B cell (primary cell): ENCODE measurements around the gene WASHC3. TPM values are rescaled to one million over a fixed set of nuclear protein-coding genes. Genes with fewer than 3 reads are reported as not detected.
A peak's percentile ranks its signal among the peaks of the same experiment; 100 is the strongest.

Experiments
- ATAC-seq: fragments of 200-7000 bp; cut with Tn5 transposase; one replicate; pipeline ENCODE4 v1.10.0; 2021; ENCODE audit warnings: low read depth, mild to moderate bottlenecking, moderate number of reproducible peaks, moderate library complexity
- CTCF ChIA-PET: fragments of 350-600 bp; sonication (Branson Sonifier 250); formaldehyde crosslinking; loops from one replicate; lab custom pipeline; 2021; ENCODE audit warnings: antibody characterized with exemption, inconsistent platforms; lab: Charles Lee
- POLR2A ChIA-PET: fragments of 350-600 bp; sonication (Branson Sonifier 250); formaldehyde crosslinking; loops from one replicate; lab custom pipeline; 2021; ENCODE audit warnings: antibody characterized with exemption; lab: Charles Lee
- DNase-seq: peaks from one replicate; pipeline ENCODE4 v3.0.0; 2013
- H2AFZ ChIP-seq: 2 replicates; pipeline ENCODE4 v1.6.1; 2012; ENCODE audit warnings: mild to moderate bottlenecking, low read depth, low read length; ENCODE audit not compliant: insufficient read depth, poor library complexity, severe bottlenecking
- H3K27ac ChIP-seq, 2 donors: 1 replicate in 1 of 2; 2 replicates in 1 of 2; pipeline ENCODE4 v1.5.1; 2012 to 2013; ENCODE audit warnings: low read length in 2 of 2, mild to moderate bottlenecking in 2 of 2, moderate library complexity in 1 of 2
- H3K27me3 ChIP-seq, 4 experiments: fragments of 200-600 bp in 1 of 4; sonication (generic) in 1 of 4; replicated peaks in 1 of 4; 1 replicate in 2 of 4; 2 replicates in 2 of 4; pipeline versions ENCODE4 v1.6.1 to v1.7.0; 2013 to 2016; ENCODE audit warnings: low read length in 3 of 4, mild to moderate bottlenecking in 2 of 4, mixed read lengths in 1 of 4, moderate library complexity in 1 of 4; ENCODE audit not compliant: insufficient read depth in 4 of 4, control insufficient read depth in 3 of 4; ENCODE audit errors: control extremely low read depth in 1 of 4
- H3K36me3 ChIP-seq, 2 experiments: replicated peaks in 1 of 2; 1 replicate in 1 of 2; 2 replicates in 1 of 2; pipeline versions ENCODE4 v1.6.1 to v1.7.1; 2013; ENCODE audit warnings: low read length in 1 of 2; ENCODE audit not compliant: insufficient read depth in 2 of 2, control insufficient read depth in 1 of 2; ENCODE audit errors: control extremely low read depth in 1 of 2, extremely low read depth in 1 of 2
- H3K4me1 ChIP-seq, 2 donors: fragments of 200-600 bp in 1 of 2; sonication (generic) in 1 of 2; 1 replicate in 1 of 2; 2 replicates in 1 of 2; pipeline versions ENCODE4 v1.5.1 to v1.6.1; 2013 to 2017; ENCODE audit warnings: low read length in 2 of 2; ENCODE audit not compliant: control insufficient read depth in 2 of 2, insufficient read depth in 2 of 2
- H3K4me2 ChIP-seq: replicated peaks from 2 replicates; pipeline ENCODE3; 2012; ENCODE audit warnings: mild to moderate bottlenecking, low read depth, low read length; ENCODE audit not compliant: poor library complexity, severe bottlenecking
- H3K4me3 ChIP-seq, 5 experiments: fragments of 200-600 bp in 1 of 5; sonication (generic) in 1 of 5; 1 replicate in 3 of 5; 2 replicates in 2 of 5; pipeline versions ENCODE4 v1.5.1 to v1.7.0; 2011 to 2016; ENCODE audit warnings: low read length in 4 of 5, mild to moderate bottlenecking in 4 of 5, low read depth in 2 of 5, control low read depth in 1 of 5, moderate library complexity in 1 of 5; ENCODE audit not compliant: insufficient read depth in 1 of 5; ENCODE audit errors: control extremely low read depth in 1 of 5, extremely low read depth in 1 of 5
- H3K79me2 ChIP-seq: fragments of 200-600 bp; sonication (generic); one replicate; pipeline ENCODE4 v1.6.0; 2016; ENCODE audit warnings: low read length; ENCODE audit not compliant: control insufficient read depth, insufficient read depth
- H3K9ac ChIP-seq: fragments of 200-600 bp; sonication (generic); 2 replicates; pipeline ENCODE4 v1.6.1; 2017; ENCODE audit warnings: mild to moderate bottlenecking, low read length, moderate library complexity
- H3K9me3 ChIP-seq, 3 donors: one replicate each; pipeline versions ENCODE4 v1.6.1 to v1.7.1; 2013; ENCODE audit warnings: low read length in 2 of 3; ENCODE audit not compliant: control insufficient read depth in 2 of 3, insufficient read depth in 1 of 3; ENCODE audit errors: control extremely low read depth in 1 of 3
- H4K20me1 ChIP-seq: 2 replicates; pipeline ENCODE4 v1.6.0; 2012; ENCODE audit warnings: mild to moderate bottlenecking, low read length; ENCODE audit not compliant: insufficient read depth, control insufficient read depth, poor library complexity, severe bottlenecking
- H3K27ac Mint-ChIP-seq: one replicate; pipeline ENCODE4 v1.8.0; 2021; ENCODE audit warnings: mixed read lengths
- H3K27me3 Mint-ChIP-seq: one replicate; pipeline ENCODE4 v1.8.0; 2021; ENCODE audit warnings: mixed read lengths
- H3K4me1 Mint-ChIP-seq: one replicate; pipeline ENCODE4 v1.8.0; 2021; ENCODE audit warnings: mixed read lengths
- H3K4me3 Mint-ChIP-seq: one replicate; pipeline ENCODE4 v1.8.0; 2021; ENCODE audit warnings: mixed read lengths
- H3K9me3 Mint-ChIP-seq: one replicate; pipeline ENCODE4 v1.8.0; 2022; ENCODE audit warnings: mixed read lengths; ENCODE audit not compliant: insufficient read depth
- CTCF ChIP-seq: fragments of 200-600 bp; IDR thresholded peaks from one replicate; pipeline ENCODE4 v1.8.0; 2022; ENCODE audit warnings: antibody characterized with exemption, mild to moderate bottlenecking
- EZH2 ChIP-seq: IDR thresholded peaks from 2 replicates; pipeline ENCODE4 v1.6.1; 2012; ENCODE audit warnings: borderline replicate concordance, low read depth, mild to moderate bottlenecking, moderate library complexity, low read length; ENCODE audit not compliant: insufficient read depth, poor library complexity, severe bottlenecking
- WGBS: methylation state at CpG from one replicate; pipeline ENCODE4 v1.1.5; 2013; ENCODE audit warnings: missing lambda C conversion rate; ENCODE audit not compliant: insufficient coverage; 5-methylcytosine and 5-hydroxymethylcytosine counted together
- intact Hi-C: fragments of 100-400 bp; cut with micrococcal nuclease; formaldehyde crosslinking; loops from one replicate; pipeline ENCODE4 v1.10.0; 2022
- polyA plus RNA-seq: library from polyadenylated mRNA; depleted of rRNA; stranded (reverse); fragments of >200 nt; gene quantifications from 2 replicates; pipeline ENCODE4 v1.2.3, GENCODE V29; 2012
- total RNA-seq, 2 donors: library from RNA; stranded (reverse); fragments of 120-200 nt in 1 of 2; gene quantifications; 1 replicate in 1 of 2; 2 replicates in 1 of 2; pipeline versions ENCODE4 v1.2.3 to v1.2.4, GENCODE V29; 2013 to 2022

The WASHC3 gene
- total and polyA plus RNA-seq, 2 donors (not counting 1 experiment from before 2014, with no cell fraction given), result 52.8 to 68.0 TPM

GRCh38 chr12:102064476-102064875 is 2.7 kb upstream of the WASHC3 start:
- peaks cover 0 to 2% of the 10 kb centered on the region in 2 experiments for H3K36me3 ChIP-seq
- 100% methylated on average over 1 of the region's 1 CpG for WGBS
- CTCF ChIA-PET, result interaction anchor here (1.6 kb wide), 1 partner anchor 124 kb away, joined by 4 read pairs; no protein-coding TSS in a partner anchor
- Mint-ChIP-seq H3K4me3 (no peak overlapping the region), H3K4me1 (peaks cover 18% of the 10 kb centered on the region), H3K27me3 (no peaks in the 10 kb centered on the region), H3K9me3 (no peaks in the 10 kb centered on the region), H3K27ac (no peak overlapping the region)
- peaks cover 0 to 4% (median 0%) of the 10 kb centered on the region in 4 experiments for H3K27me3 ChIP-seq
- no peak overlapping the region for H2AFZ ChIP-seq
- no peak for ATAC-seq
- intact Hi-C loops, result loop anchor here (5.0 kb wide), 3 partner anchors 367 to 1868 kb away; partner anchors contain the start of genes ACTR6, CHPT1 and HSP90B1
- POLR2A ChIA-PET, result no interaction called here
- H3K4me2 ChIP-seq, result no peak overlapping the region
- no peak overlapping the region for H3K9ac ChIP-seq
- no peak overlapping the region for H3K4me3 ChIP-seq
- TF ChIP-seq EZH2 (no peak), CTCF (no peak)
- no peaks in the 10 kb centered on the region for H3K9me3 ChIP-seq
- peaks cover 5 to 12% of the 10 kb centered on the region in 2 donors for H3K4me1 ChIP-seq
- H3K79me2 ChIP-seq, result peaks cover 19% of the 10 kb centered on the region
- no peak overlapping the region for H3K27ac ChIP-seq
- DNase-seq, result no peak
- no peaks in the 10 kb centered on the region for H4K20me1 ChIP-seq

- DNase-seq (no peak), ATAC-seq (no peak)
- no peaks in the 10 kb centered on the region for H4K20me1 ChIP-seq
- H2AFZ ChIP-seq, result peak overlapping the region; percentile 83
- no peak overlapping the region for H3K9ac ChIP-seq
- H3K36me3 ChIP-seq, result peaks cover 0 to 14% of the 10 kb centered on the region in 2 experiments
- peaks cover 29% of the 10 kb centered on the region for H3K79me2 ChIP-seq
- H3K4me1 ChIP-seq, result peaks cover 5 to 12% of the 10 kb centered on the region in 2 donors
- no peak overlapping the region for H3K4me3 ChIP-seq
- no peak for TF ChIP-seq EZH2
- TF ChIP-seq CTCF, result no peak
- ChIA-PET POLR2A (no interaction called here), CTCF (no interaction called here)
- H3K27ac ChIP-seq, result no peak overlapping the region
- Mint-ChIP-seq H3K4me1 (peaks cover 21% of the 10 kb centered on the region), H3K9me3 (no peaks in the 10 kb centered on the region), H3K27me3 (no peaks in the 10 kb centered on the region), H3K4me3 (no peak overlapping the region), H3K27ac (no peak overlapping the region)
- intact Hi-C loops, result loop anchor here (2.0 to 5.0 kb wide), 4 partner anchors 232 to 1869 kb away; partner anchors contain the start of genes ACTR6, CHPT1, GNPTAB and HSP90B1
- H3K4me2 ChIP-seq, result no peak overlapping the region
- WGBS, result 100% methylated on average over 2 of the region's 3 CpGs
- no peaks in the 10 kb centered on the region for H3K9me3 ChIP-seq
- H3K27me3 ChIP-seq, result peaks cover 0 to 4% (median 0%) of the 10 kb centered on the region in 4 experiments
Observed at GRCh38 chr12:102063069-102063468, 1.3 kb upstream of the WASHC3 start.
